Limb (tissue), 2 donors: Measurements from ENCODE around the gene SMIM44.
"Not testable (repeated sequence)": the region's sequence is repeated elsewhere in the genome, so short reads cannot be mapped to it uniquely, and the experiment has no call there.

Source experiments
- DNase-seq, 2 donors: peaks; one replicate each; pipeline ENCODE4 v3.0.0-alpha.2; 2016; ENCODE audit errors: extremely low spot score in 2 of 2

Gene SMIM44

DNA sequence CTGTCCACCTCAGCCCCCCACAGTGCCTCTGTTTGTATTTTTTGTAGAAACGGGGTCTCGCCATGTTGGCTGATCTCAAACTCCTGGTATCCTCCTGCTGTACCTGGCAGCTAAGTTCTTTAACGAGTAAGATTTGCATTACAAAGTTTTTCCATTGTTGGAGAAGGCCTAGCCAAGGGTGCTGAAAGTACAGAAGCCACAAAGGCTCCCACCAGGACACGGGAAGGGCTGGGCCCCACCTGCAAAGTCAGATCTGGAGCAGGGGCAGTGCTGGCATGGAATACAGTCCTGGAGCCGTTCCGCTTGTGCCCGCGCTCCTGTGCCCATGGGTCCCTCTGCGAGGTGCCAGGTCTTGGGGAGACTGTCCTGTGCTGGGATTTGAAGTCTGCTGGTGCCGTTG, 35.0 kb upstream of the SMIM44 start:
- DNase-seq = no peak

DNA sequence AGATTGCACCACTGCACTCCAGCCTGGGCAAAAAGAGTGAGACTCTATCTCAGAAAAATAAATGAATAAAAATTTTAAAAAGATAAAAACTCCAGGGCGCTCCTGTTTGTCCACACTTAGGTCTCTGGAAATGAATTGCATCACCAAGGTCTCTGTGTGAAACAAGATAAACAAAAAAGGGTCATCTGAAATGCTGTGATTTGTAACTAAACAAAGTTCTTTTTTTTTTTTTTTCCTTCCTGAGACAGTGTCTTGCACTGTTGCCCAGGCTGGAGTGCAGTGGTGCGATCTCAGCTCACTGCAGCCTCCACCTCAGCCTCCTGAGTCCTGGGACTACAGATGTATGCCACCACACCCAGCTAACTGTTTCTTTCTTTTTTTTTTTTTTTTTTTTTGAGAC, 34.4 kb upstream of the SMIM44 start:
- DNase-seq = no peak

- peak in 1 of 2 donors; percentile 31 for DNase-seq
These were observed 33.5 kb upstream of the SMIM44 start for GRCh38 chr19:3516675-3517207.

GRCh38 chr19:3515891-3516422, 32.7 kb upstream of the SMIM44 start:
- DNase-seq = peak in 1 of 2 donors; percentile 25

DNA sequence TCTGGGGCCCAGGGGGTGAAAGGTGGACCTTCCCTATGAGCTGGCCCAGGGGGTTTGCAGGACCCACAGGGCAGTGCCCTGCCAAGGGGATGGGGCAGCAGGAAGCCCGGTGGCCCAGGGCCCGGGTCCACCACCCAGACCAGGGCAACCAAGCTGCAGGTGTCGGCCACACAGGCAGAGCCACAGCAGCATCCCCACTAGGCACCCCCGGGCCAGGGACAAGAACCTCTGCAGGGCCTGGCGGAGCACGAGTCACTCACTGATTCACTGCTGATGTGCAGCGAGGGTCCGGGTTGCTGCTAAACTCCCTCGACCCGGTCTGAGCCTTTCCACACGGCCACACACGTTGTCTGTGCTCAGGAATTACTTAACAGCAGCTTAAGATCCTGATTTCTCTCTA, 31.7 kb upstream of the SMIM44 start:
- DNase-seq = no peak

DNA sequence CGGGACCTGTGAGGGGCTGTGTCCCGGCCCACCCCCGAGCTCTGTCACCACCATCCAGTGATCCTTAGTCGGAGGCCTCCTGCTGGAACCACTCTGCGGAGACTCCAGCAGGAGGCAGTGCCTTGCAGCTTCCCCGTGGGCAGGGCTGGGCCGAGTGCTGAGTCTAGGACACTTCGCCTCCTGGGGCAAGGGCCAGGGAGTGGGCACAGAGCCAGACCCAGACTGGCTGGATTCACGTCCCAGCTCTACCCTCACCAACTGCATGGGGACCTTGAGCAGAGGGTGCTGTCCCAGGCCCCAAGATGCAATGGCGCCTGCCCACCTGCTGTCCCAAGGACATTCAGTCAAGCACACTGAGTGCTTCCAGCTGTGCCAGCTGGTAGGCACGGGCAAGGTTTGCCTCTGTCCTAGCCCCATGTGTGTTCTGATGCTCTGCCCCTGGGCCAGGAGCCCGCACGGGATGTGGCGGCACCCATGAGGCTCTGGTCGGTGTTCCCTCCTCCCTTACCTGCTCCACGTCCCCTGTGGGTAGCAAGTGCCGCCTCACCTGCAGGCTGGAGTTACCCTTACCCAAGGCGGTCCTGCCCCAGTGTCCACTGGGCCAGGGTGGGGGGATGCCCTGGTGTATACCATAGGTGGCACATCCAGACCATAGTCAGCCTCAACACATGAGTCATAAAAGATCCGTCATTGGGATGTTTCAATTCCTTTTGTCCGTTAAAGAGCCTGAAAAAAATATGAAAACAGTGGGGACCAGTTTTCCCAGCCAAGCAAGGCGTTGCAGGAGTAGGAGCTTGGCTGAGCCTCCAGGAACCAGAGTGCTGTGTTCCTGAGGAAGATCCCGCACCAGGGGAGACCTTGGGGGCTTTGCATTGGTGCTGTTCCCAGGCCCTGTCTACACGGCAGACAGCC, 30.2 kb upstream of the SMIM44 start:
- DNase-seq = no peak

GRCh38 chr19:3512562-3513228, 29.5 kb upstream of the SMIM44 start:
- no peak for DNase-seq

GRCh38 chr19:3511506-3512251, 28.4 kb upstream of the SMIM44 start:
- DNase-seq = peak in 1 of 2 donors; percentile 24

DNA sequence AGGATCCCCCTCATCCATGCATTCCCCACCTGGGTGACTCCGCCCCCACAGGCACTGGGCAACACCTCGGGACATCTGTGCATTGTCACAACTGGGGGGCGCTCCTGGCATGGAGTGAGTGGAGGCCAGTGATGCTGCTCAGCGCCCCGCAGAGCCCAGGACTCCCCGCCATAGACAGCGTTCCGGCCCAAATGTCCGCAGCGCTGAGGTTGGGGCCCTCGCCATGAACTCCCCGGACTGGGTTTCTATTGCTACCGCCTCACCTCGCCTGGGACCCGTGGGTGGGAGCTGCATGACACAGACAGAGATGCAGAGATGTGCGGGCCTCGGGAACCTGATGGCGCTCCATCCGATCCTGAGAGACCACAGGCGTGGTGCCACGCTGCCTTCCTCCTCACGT, 27.5 kb upstream of the SMIM44 start:
- peak in 1 of 2 donors; percentile 25 for DNase-seq

- DNase-seq = no peak
These were observed 26.3 kb upstream of the SMIM44 start for GRCh38 chr19:3509566-3509989.

DNA sequence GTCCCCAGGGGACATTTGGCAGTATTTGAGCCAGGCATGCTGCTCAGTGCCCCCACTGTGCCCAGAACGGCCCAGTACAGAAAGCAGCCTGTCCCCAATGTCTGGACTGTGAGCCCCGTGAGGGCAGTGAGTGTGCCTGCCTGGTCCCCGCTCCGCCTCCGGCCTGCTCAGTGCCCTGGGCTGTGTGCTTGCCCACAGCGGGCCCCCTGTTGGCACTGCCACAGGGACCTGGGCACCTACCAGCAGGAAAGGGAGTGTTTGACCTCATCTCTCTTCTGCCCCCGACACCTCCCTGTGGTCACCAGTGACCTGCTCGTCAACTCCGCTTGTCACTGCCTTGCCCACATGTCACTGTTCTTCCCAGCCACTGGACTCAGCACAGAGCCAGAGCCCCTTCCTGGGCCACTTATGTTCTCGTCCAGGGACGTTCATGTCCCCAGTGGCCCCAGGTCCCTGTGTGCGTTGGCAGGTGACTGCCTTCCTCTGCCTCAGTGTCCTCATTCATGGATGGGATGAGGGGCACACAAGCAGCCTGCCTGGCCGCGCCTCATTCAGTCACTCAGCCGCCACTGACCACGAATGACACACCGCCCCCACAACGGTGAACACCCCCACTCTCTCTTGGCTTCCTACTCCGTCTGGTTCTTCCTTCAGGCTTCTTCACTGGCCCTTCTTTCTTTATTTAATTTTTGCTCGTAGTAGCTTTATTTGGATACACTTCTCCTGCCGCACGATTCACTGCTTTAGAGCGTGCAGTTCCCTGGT, 25.7 kb upstream of the SMIM44 start:
- DNase-seq = peak in 1 of 2 donors; percentile 26

DNA sequence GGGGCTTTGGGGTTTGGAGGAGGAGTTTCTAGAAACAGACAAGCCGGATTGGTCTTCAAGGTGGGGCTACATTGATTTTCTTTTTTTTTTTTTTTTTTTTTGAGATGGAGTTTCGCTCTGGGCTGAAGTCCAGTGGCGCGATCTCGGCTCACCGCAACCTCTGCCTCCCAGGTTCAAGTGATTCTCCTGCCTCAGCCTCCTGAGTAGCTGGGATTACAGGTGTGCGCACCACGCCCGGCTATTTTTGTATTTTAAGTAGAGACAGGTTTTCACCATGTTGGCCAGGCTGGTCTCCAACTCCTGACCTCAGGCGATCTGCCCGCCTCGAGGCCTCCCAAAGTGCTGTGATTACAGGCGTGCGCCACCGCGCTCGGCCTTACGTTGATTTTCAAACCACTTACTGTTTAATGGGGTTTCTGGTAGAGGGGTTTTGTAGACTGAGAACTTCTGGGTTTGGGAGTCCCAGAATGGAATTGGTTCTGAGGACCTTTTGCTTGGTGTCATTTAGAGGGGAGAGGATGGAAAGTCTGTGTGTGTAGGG, 24.9 kb upstream of the SMIM44 start:
- not testable (repeated sequence) for DNase-seq

DNA sequence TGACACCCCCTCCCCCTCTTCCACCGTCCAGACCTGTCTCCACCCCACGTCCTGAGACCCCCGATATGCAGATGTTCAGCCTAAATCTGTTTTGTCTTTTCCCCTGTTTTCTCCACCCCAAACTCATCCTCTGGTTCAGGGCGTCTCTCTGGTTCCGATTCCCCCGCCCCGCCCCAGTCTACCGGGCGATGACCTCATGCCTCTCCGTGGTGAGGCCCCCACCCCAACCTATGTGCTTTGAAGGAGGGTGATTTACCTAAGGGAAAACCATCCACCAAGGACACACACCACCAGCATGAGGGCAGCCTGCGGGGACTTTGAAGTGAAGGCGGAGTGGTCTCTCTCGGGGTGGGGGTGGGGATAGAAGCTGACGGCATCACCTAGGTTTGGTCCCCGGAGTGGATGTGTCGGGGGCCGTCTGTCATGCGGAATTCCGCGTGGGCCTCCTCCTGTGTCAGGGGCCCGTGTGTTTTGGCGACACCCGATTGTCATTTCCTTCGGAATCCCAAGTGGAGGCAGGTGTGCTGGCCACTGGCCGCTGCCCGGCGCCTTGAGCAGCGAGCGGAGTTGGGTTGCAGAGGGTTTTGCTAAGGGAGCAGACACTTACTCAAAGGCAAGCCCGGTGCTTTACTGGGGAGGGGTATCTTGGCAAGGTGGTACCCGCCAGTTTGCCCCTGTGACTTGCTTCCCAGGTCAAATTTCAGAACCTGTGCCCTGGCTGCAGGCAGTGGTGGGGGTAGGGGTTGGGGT, 24.3 kb upstream of the SMIM44 start:
- DNase-seq = peak in 1 of 2 donors; percentile 62

- DNase-seq = no peak
These were observed 23.4 kb upstream of the SMIM44 start for GRCh38 chr19:3506384-3507340.

GRCh38 chr19:3505598-3506383, 22.6 kb upstream of the SMIM44 start, which contains the start of gene FZR1:
Gene FZR1 (plus strand): TSS chr19:3506311. CDS start chr19:3522990, 16,679 bp downstream.
- DNase-seq = peak; percentile 97 to 99

DNA sequence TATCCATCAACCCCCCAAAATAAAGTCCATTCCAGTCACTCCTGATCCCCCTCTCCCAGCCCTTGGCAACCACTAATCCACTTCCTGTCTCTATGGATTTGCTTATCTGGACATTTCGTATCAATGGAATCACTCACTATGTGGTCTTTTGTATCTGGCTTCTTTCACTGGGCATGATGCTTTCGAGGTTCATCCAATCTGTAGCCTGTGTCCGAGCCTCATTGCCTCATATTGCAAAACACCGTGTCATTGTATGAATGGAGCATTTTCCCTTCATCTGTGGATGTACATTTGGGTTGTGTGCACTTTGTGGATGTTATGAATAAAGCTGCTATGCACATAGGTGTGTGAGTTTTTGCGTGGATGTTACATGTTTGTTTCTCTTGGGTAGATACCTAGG, 21.5 kb upstream of the SMIM44 start:
- DNase-seq = no peak

DNA sequence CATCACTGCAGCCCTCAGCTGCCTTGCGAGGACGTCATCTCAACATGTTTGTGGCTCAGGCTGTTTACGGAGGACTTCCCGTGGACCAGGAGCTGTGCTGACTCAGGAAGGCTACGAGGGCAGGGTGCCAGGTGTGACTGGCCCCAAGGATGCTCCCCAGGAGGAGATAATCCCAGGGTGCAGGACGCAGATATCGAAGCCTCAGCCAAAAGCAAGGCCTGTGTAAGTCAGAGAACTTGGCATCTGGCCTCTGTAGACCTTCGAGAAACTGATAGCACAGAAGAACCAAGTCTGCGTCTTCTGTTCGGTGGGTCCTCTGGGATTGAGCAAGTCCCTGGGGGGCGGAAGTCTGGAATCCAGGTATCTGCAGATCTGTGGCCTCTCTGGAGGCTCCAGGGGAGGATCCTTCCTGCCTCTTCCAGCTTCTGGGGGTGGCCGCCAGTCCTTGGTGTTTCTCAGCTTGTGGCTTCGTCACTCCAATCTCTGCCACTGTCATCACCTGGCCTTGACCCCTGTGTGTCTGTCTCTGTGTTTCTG, 19.9 kb upstream of the SMIM44 start:
- no peak for DNase-seq
